Neural progenitor cell (in vitro differentiated cells): ENCODE results near the gene SEC63.

Experiments
- EZH2phosphoT487 ChIP-seq: fragments of 200-600 bp; sonication (generic); IDR thresholded peaks from 2 replicates; pipeline ENCODE4 v1.6.1; 2017; ENCODE audit warnings: antibody characterized with exemption
- TF ChIP-seq, protein P1 (sequence below): fragments of 200-600 bp; sonication (generic); IDR thresholded peaks from 2 replicates; pipeline ENCODE4 v1.5.1; 2017; ENCODE audit warnings: antibody characterized with exemption, mild to moderate bottlenecking

DNA sequence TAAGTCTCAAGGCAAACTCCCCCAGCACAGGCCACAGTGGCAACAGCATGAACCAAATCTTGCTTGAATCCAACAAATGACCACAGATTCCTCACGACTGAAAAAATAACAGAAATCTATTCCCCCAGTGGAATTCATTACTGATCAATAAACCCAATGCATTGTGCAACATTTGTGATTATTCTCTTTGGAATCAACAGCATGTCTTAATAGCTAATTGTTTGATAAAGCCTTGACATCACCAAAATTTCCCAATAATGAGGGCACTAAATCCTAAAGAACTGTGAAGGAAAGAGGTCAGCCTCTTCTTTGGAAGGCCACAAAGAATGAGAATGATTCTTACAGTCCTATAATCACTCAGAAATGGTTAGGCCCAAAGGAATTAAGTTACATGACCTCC, 139.7 kb downstream of the SEC63 start:
- TF ChIP-seq, protein P1, sequence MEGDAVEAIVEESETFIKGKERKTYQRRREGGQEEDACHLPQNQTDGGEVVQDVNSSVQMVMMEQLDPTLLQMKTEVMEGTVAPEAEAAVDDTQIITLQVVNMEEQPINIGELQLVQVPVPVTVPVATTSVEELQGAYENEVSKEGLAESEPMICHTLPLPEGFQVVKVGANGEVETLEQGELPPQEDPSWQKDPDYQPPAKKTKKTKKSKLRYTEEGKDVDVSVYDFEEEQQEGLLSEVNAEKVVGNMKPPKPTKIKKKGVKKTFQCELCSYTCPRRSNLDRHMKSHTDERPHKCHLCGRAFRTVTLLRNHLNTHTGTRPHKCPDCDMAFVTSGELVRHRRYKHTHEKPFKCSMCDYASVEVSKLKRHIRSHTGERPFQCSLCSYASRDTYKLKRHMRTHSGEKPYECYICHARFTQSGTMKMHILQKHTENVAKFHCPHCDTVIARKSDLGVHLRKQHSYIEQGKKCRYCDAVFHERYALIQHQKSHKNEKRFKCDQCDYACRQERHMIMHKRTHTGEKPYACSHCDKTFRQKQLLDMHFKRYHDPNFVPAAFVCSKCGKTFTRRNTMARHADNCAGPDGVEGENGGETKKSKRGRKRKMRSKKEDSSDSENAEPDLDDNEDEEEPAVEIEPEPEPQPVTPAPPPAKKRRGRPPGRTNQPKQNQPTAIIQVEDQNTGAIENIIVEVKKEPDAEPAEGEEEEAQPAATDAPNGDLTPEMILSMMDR = no peak
- TF ChIP-seq EZH2phosphoT487 = no peak
